K562 (cell line): ENCODE data around the gene FOXP4. TPM values are rescaled to one million over a fixed set of nuclear protein-coding genes. Genes with fewer than 3 reads are reported as not detected.
A peak's percentile ranks its signal among the peaks of the same experiment; 100 is the strongest.

Experiments
- ATF6 ChIP-seq: sonication (generic); formaldehyde crosslinking; IDR thresholded peaks from 2 replicates; pipeline ENCODE4 v1.4.0; 2020; ENCODE audit warnings: mild to moderate bottlenecking, missing genetic modification reagents
- CTBP1 ChIP-seq: fragments of 450-650 bp; IDR thresholded peaks from 2 replicates; pipeline ENCODE4 v1.6.1; 2016; ENCODE audit warnings: borderline replicate concordance
- ESRRA ChIP-seq: fragments of 450-650 bp; IDR thresholded peaks from 2 replicates; pipeline ENCODE4 v1.6.1; 2014; ENCODE audit warnings: low read depth, mild to moderate bottlenecking, moderate library complexity, borderline replicate concordance
- FOXP4 ChIP-seq: sonication (generic); formaldehyde crosslinking; IDR thresholded peaks from 2 replicates; pipeline ENCODE4 v1.8.0; 2022; ENCODE audit warnings: mild to moderate bottlenecking, missing genetic modification reagents, borderline replicate concordance
- HDAC1 ChIP-seq, 2 experiments: fragments of 450-650 bp; IDR thresholded peaks; 2 replicates each; pipeline ENCODE4 v1.6.1; 2016 to 2017; ENCODE audit warnings: inconsistent platforms in 1 of 2, mild to moderate bottlenecking in 1 of 2, moderate library complexity in 1 of 2
- HDGF ChIP-seq: fragments of 450-650 bp; IDR thresholded peaks from 2 replicates; pipeline ENCODE4 v1.6.1; 2016
- KAT7 ChIP-seq: sonication (generic); formaldehyde crosslinking; IDR thresholded peaks from 2 replicates; pipeline ENCODE4 v1.8.0; 2022; ENCODE audit warnings: missing genetic modification reagents, mild to moderate bottlenecking, borderline replicate concordance
- KLF13 ChIP-seq: fragments of 450-650 bp; IDR thresholded peaks from 2 replicates; pipeline ENCODE4 v1.6.1; 2016; ENCODE audit warnings: missing genetic modification characterization, low read depth, mild to moderate bottlenecking, missing compliant biosample characterization, moderate library complexity, borderline replicate concordance
- PTBP1 ChIP-seq: fragments of 200-400 bp; formaldehyde crosslinking; IDR thresholded peaks from 2 replicates; pipeline ENCODE4 v1.6.1; 2017; ENCODE audit warnings: low read depth, low read length
- RAD21 ChIP-seq, 2 experiments: fragments of 250-450 bp in 1 of 2; fragments of 450-650 bp in 1 of 2; sonication (Bioruptor Pico) in 1 of 2; formaldehyde crosslinking in 1 of 2; IDR thresholded peaks in 1 of 2; conservative IDR thresholded peaks in 1 of 2; 2 replicates each; pipeline versions ENCODE4 v1.4.0 to v1.8.0; 2020 to 2022; ENCODE audit warnings: mild to moderate bottlenecking in 2 of 2, moderate library complexity in 1 of 2
- RB1 ChIP-seq: fragments of 450-650 bp; IDR thresholded peaks from 2 replicates; pipeline ENCODE4 v1.6.1; 2017; ENCODE audit warnings: low read depth, mild to moderate bottlenecking
- ZBED1 ChIP-seq: IDR thresholded peaks from 2 replicates; pipeline ENCODE4 v1.6.1; 2014
- ZNF347 ChIP-seq: fragments of 450-650 bp; formaldehyde crosslinking; IDR thresholded peaks from 2 replicates; pipeline ENCODE4 v1.4.0; 2020; ENCODE audit warnings: low read depth, mild to moderate bottlenecking, moderate library complexity
- ZNF707 ChIP-seq: fragments of 250-450 bp; sonication (Bioruptor Pico); conservative IDR thresholded peaks from 2 replicates; pipeline ENCODE4 v1.8.0; 2022; ENCODE audit warnings: inconsistent platforms, mild to moderate bottlenecking, moderate library complexity
- polyA plus RNA-seq, 8 experiments: library from polyadenylated mRNA; depleted of rRNA in 4 of 8; stranded (reverse) in 5 of 8; unstranded in 3 of 8; fragments of >200 nt; fragmentation: Nextera tagmentation in 2 of 8; fragmentation: Illumina TruSeq in 1 of 8; extraction: Ambion mirVana in 2 of 8; extraction: Trizol in 1 of 8; gene quantifications; 2 replicates each; pipeline versions ENCODE4 v1.2.1 to v1.2.3, GENCODE V29; 2011 to 2014; ENCODE audit warnings: inconsistent platforms in 1 of 8, missing spikeins in 1 of 8
- total RNA-seq, 7 experiments: library from RNA; depleted of rRNA in 6 of 7; stranded (reverse); fragments of >200 nt in 6 of 7; fragmentation: Illumina TruSeq in 2 of 7; extraction: Trizol in 2 of 7; gene quantifications; 2 replicates each; pipeline versions ENCODE4 v1.2.1 to v1.2.3, GENCODE V29; 2011 to 2021; ENCODE audit warnings: low replicate concordance in 1 of 7
- TF ChIP-seq, protein P1 (sequence below), 2 experiments: fragments of 450-650 bp in 1 of 2; sonication (generic) in 1 of 2; formaldehyde crosslinking in 1 of 2; IDR thresholded peaks in 1 of 2; conservative IDR thresholded peaks in 1 of 2; 2 replicates each; pipeline versions ENCODE4 v1.6.1 to v1.8.1; 2016 to 2023; ENCODE audit warnings: mild to moderate bottlenecking in 2 of 2, moderate library complexity in 2 of 2, inconsistent platforms in 1 of 2, missing genetic modification reagents in 1 of 2
- TF ChIP-seq, protein P2 (sequence below), 2 experiments: IDR thresholded peaks in 1 of 2; conservative IDR thresholded peaks in 1 of 2; 2 replicates each; pipeline ENCODE4 v1.6.1; 2016; ENCODE audit warnings: low read depth in 2 of 2, mild to moderate bottlenecking in 1 of 2, missing compliant biosample characterization in 1 of 2, missing genetic modification characterization in 1 of 2, moderate library complexity in 1 of 2

Gene FOXP4
- total and polyA plus RNA-seq, 9 of the 15 experiments (the other 6 are each of a cell fraction or from before 2014, with no cell fraction given): 0.11 to 29.4 (median 2.3) TPM

DNA sequence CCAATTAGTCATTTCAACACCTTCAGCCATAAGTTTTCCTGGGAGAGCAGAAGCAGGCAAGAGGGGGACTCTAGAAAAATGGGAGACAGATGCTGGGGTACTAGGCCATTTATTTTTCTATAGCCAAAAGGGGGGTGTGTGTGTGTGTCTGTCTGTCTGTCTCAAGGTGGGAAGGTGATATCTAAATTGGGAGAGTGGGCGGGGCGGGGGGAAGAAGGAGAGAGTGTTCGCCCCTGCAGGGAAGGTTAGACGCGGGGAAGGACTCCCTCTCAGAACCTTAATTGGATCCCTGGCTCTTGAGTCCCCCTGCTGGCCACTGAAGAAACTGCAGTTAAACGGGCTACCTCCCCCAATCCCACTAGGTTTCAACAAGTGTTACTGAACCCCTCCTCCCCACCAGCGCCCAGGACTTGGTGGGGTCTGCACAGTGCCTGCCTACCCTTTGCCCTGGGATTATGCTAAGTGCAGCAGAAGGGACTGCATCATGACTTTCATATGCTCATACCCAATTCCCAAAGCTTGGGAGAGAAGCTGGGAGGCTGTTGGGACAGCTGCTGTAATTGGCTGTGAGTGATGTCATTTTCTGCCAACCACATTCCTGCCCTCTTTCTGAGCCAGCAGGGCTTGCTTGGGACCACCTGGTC lies 45.8 kb downstream of the FOXP4 start (continued):
- TF ChIP-seq ZNF707 (CRISPR knock-in tag): no peak
- 0 out of 2 replicates have a peak, but pooled peaks have one; percentile 20 for TF ChIP-seq HDGF
- no peak for TF ChIP-seq HDAC1 (IDR thresholded peaks at IDR 0.05)
- TF ChIP-seq FOXP4 (CRISPR knock-in tag): no peak
- TF ChIP-seq CTBP1: peak; percentile 42; the same call in 1 of the 2 replicates
- TF ChIP-seq RAD21 (CRISPR knock-in tag; conservative IDR thresholded peaks at IDR 0.05 in 1 of 2, IDR thresholded peaks at IDR 0.05 in 1 of 2): peak; percentile 89 to 96
- TF ChIP-seq, protein P1, sequence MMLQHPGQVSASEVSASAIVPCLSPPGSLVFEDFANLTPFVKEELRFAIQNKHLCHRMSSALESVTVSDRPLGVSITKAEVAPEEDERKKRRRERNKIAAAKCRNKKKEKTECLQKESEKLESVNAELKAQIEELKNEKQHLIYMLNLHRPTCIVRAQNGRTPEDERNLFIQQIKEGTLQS (IDR thresholded peaks at IDR 0.05): peak; percentile 24; the same call in 1 of the 2 replicates
- TF ChIP-seq, protein P1 (CRISPR knock-in tag; conservative IDR thresholded peaks at IDR 0.05): no peak
- peak; percentile 54; the same call in 1 of the 2 replicates for TF ChIP-seq ESRRA
- TF ChIP-seq RB1: peak; percentile 31; the same call in 1 of the 2 replicates
- TF ChIP-seq, protein P2, sequence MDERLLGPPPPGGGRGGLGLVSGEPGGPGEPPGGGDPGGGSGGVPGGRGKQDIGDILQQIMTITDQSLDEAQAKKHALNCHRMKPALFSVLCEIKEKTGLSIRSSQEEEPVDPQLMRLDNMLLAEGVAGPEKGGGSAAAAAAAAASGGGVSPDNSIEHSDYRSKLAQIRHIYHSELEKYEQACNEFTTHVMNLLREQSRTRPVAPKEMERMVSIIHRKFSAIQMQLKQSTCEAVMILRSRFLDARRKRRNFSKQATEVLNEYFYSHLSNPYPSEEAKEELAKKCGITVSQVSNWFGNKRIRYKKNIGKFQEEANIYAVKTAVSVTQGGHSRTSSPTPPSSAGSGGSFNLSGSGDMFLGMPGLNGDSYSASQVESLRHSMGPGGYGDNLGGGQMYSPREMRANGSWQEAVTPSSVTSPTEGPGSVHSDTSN (CRISPR knock-in tag; IDR thresholded peaks at IDR 0.05; ENCODE audit: low read depth): no peak
- TF ChIP-seq, protein P2 (tag; conservative IDR thresholded peaks at IDR 0.05; ENCODE audit: low read depth): peak; percentile 72
- TF ChIP-seq KLF13 (tag): peak; percentile 45; the same call in 1 of the 2 replicates
- TF ChIP-seq ZNF347 (CRISPR knock-in tag): no peak
- TF ChIP-seq PTBP1: 0 out of 2 replicates have a peak, but pooled peaks have one; percentile 45
- TF ChIP-seq ZBED1: no peak
- TF ChIP-seq ATF6: no peak
- no peak for TF ChIP-seq KAT7 (CRISPR knock-in tag)
